Activated CD4-positive, alpha-beta T cell treated with anti-CD3 and anti-CD28 coated beads, Interleukin-2, amount 50 U/mL, for 16 hours (primary cell): ENCODE data around the gene DERL3.

Experiments
- DNase-seq: peaks from one replicate; pipeline ENCODE4 v3.0.0-alpha.2; 2020

The DERL3 gene

GRCh38 chr22:23831261-23831660 is 7.5 kb downstream of the DERL3 start:
- DNase-seq: no peak

DNA sequence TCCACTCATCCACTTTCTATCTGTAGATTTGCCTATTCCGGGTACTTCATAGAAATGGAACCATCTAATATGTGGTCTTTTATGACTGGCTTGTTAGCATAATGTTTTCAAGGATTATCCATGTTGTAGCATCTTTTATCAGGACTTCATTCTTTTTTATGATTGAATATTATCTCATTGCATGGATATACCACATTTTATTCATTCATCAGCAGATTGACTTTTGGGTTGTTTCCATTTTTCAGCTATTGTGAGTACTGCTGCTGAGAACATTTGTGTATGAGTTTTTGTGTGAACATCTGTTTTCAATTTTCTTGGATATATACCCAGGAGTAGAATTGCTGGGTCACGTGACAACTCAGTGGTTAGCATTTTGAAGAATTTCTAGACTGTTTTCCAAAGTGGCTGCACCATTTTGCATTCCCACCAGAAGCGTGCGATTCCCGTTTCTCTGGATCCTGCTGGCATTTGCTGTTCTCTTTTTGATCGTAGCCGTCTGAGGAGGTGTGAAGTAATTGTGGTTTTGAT is 8.9 kb downstream of the DERL3 start:
- DNase-seq: no peak

GRCh38 chr22:23828800-23829680 is 9.8 kb downstream of the DERL3 start:
- DNase-seq: no peak

DNA sequence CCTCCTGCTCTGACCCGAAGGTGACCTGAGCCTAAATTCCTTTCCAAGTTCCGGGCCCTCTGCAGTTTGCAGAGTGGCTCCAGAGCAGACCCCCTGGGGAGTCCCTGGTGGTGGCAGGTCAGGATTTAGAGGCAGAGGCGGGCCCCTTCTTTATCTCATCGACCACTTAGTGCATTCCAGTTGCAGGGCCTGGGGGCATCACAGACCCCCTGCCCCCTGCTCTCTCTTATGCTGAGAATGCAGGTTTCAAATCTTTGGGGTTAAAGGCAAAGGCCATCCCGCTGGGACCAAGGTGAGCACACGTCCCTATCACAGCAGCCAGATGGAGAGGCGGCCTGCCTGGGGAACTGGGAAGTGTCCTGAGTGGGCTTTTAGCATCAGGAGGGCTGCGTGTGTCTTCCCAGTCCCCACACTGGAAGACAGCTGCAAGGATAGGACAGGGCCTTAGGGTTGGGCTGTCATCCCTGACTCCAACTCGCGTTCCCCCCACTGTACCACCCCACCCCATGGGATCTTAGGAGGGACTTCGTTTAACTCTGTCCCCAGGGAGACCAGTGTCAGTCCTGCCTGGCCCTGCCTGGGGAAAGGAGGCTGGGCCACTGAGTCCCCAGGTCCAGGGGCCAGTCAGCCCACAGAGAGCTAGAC is 11.3 kb downstream of the DERL3 start:
- no peak for DNase-seq

- DNase-seq: no peak
Measured at GRCh38 chr22:23826510-23827350, 12.1 kb downstream of the DERL3 start.

DNA sequence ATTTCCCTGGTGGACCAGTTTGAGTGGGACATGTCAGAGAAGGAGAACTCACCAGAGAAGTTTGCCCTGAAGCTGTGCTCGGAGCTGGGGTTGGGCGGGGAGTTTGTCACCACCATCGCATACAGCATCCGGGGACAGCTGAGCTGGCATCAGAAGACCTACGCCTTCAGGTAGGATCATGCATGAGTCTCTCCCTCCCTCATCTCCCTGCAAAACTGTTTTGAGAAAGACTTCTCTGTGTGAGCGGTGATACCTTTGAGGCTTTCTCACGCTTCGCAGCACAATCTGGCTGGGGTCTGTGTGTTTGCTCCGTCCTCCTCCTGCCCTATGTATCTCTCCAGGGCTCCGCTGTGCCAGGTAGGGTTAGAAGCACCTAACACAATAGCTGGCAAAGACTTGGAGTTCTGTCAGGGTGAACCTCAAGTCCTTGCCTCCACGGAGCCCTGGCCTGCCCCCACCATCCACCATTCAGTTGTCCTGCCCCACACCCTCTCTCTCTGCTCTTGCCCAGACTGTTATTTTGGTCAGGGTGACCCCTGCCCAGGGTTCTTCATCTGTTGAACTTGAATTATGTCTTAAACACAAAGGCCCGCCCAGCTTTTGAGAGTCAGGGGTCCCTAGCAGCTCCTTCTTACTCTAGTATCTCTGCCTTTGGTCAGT is 13.4 kb downstream of the DERL3 start:
- no peak for DNase-seq

DNA sequence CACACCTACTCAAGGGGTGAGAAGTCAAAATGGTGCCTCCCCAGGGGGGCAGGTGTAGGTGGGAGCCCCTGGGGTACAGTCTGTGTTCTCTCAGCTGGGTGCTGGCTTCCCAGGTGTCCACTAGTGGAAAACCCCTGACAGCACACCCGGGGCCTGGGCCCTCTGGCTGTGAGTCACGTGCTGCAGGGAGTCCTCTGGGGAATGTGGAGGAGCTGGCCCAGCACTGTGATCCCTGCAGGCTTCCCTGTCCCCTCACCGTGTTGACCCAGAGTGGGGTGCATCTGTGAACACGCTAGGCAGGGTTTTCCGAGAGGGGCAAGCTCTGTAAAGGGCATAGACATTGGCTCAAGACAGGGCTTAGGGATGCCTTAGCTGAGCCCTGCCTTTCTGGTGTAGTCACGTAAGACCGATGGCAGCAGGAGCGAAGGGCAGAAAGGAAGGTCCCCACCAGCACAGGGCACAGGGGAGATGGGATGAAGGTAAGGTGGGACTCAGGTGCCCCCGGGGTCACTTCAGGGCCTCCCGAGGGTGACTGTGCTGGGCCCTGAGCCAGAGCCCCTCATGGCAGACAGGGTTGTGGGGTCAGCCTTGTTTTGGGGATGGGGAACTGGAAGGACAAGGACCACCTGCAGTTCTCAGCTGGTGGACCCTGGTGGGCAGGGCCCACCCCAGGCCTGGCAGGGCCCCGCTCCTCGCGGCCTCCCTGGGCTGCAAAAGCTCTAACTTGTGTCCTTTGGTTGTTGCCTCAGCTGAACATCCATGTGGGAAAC is 14.1 kb downstream of the DERL3 start:
- no peak for DNase-seq

- DNase-seq: no peak
Measured at GRCh38 chr22:23823331-23823791, 15.4 kb downstream of the DERL3 start.

DNA sequence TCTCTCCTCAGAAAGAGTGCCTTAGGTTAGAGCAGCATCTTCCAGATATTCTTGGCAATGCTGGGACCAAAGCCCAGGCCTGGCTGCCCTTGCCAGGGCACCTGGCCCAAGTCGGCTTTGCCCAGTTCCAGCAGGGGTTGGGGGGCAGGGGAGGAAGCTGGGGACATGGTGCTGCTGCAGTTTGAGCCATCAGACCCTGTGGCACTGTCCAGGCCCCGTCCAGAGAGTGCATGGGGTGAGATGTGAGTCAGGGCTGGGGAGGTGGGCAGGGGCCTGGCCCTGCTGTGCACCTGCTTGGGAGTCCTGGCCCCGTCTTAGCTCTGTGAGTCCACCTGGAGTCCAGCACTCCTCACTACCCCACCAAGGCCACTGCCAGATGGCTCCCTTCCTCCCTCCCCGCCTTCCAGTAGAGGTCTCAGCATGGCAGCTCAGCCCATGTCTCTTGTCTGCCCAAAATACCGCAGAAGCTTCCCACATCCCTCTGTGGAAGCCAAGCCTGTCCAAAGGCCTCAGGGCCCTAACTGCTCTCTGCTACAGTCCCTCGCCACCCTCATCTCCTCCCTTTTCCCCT is 16.6 kb downstream of the DERL3 start:
- DNase-seq: no peak

GRCh38 chr22:23820748-23821211 is 18.0 kb downstream of the DERL3 start:
- peak; percentile 66 for DNase-seq

GRCh38 chr22:23818541-23818940 is 20.3 kb downstream of the DERL3 start:
- no peak for DNase-seq

- DNase-seq: no peak
Measured at GRCh38 chr22:23817146-23817545, 21.7 kb downstream of the DERL3 start.

- DNase-seq: no peak
Measured at GRCh38 chr22:23816156-23816976, 22.4 kb downstream of the DERL3 start.

DNA sequence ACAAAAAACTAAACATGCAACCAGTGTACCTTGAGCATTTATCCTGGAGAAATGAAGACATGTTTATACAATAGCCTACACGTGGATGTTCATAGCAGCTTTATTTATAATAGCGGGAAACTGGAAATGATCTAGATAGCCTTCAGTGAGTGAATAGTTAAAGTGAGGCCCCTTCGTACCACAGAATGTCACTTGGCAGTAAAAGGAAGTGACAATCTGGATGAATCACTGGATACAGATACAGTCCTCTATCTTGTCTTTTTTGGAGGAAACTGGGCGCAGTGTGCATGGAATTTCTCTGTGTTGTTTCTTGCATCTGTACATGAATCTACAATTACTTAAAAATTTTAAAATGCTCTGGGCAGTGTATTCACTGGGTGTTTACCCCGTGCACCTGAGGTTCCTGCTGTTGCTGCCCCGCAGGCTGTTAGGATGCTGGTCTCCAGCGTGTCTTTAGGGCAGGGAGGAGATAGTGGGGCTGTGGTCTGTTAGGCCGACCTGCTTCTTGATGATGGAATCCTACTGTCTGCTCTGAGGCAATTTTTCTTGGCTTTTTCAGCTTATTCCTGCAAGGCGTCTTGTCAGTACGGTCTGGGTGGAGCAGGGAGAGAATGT is 23.2 kb downstream of the DERL3 start:
- no peak for DNase-seq

DNA sequence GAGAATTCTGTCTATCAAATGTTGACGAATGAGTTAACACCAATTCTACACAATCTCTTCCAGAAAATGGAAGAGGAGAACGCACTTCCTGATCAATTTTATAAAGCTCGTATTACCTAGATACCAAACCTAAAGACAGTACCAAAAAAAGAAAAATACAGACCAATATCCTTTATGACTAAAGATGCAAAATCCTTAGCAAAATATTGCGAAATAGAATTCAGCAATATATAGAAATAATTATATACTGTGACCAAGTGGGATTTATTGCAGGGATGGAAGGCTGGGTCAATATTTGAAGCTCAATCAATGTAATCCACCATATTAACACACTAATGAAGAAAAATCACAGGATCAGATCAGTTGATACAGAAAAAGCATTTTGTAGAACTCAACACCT is 26.4 kb downstream of the DERL3 start:
- DNase-seq: no peak

- DNase-seq: no peak
Measured at GRCh38 chr22:23806837-23807236, 32.0 kb downstream of the DERL3 start.

- no peak for DNase-seq
Measured at GRCh38 chr22:23804781-23805291, 34.0 kb downstream of the DERL3 start.

GRCh38 chr22:23803001-23803819 is 35.6 kb downstream of the DERL3 start:
- DNase-seq: no peak
